ENCODE data around the gene SCD5.

DNA sequence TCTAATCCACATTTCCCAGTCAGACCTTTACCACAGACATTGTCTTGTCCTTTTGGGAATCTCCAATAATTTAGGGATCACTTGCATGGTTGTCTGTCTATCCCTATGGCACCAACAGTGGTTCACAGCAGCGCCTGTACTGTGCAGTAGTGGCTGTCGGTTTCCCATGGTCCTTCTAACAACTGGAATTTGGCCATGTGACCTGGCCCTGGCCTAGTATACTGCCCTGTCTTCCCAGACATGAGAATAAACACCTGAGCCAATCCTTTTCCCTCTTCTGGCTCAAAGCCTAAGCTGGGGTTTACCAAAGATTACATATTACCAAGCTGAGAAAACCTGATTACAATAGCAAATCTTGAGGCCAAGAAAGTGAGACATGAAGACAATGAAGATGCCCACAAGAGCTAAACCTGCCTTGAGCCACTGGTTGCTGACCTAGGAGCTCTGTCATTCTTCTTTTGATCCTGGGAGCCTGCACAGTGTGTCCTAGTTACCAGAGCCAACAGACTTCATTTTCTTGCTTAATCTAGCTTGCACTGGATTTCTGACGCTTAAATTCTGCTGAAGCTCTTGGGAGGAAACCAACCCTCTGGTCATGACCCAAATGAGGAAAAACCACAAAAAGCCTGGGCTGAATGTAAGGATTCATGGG lies 92.1 kb downstream of the SCD5 start:
- TF ChIP-seq, protein P1, sequence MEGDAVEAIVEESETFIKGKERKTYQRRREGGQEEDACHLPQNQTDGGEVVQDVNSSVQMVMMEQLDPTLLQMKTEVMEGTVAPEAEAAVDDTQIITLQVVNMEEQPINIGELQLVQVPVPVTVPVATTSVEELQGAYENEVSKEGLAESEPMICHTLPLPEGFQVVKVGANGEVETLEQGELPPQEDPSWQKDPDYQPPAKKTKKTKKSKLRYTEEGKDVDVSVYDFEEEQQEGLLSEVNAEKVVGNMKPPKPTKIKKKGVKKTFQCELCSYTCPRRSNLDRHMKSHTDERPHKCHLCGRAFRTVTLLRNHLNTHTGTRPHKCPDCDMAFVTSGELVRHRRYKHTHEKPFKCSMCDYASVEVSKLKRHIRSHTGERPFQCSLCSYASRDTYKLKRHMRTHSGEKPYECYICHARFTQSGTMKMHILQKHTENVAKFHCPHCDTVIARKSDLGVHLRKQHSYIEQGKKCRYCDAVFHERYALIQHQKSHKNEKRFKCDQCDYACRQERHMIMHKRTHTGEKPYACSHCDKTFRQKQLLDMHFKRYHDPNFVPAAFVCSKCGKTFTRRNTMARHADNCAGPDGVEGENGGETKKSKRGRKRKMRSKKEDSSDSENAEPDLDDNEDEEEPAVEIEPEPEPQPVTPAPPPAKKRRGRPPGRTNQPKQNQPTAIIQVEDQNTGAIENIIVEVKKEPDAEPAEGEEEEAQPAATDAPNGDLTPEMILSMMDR (IDR thresholded peaks at IDR 0.05): no peak
- no peak for TF ChIP-seq POLR2A (IDR thresholded peaks at IDR 0.05)
